ENCODE results near the gene LRRC7. TPM values are rescaled to one million over a fixed set of nuclear protein-coding genes. Genes with fewer than 3 reads are reported as not detected.

Gene LRRC7
- total and polyA plus RNA-seq, 2 donors, result 0.09 to 0.21 TPM

DNA sequence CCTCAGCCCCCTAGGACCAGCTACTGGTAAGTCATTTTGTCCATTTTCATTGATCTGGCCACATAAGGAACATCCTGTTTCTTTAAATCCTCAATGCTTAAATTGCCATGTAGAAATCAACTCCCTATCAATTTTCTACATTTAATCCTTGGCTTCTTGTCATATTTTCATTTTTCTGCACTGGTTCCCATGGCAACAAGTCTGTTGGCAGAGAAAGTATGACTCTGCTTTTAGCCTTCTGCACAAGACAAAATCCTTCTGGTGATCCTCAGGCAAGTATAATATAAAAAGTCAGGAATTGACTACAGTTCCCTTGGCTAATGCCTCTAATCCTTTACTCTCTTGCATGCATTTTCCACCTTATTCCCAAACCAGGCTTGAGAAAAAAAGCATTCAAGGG lies 572.6 kb downstream of the LRRC7 start:
- DNase-seq (ENCODE audit: low read depth in 6 of 9, low spot score in 9 of 9), result no peak
- Histone ChIP-seq H3K4me1 (ENCODE audit: control insufficient read depth in 2 of 2, insufficient read depth in 2 of 2, low read length in 2 of 2) (no peaks in the 10 kb centered on the region), H3K9me3 (ENCODE audit: control insufficient read depth in 2 of 2, insufficient read depth in 1 of 2, low read length in 1 of 2) (no peaks in the 10 kb centered on the region), H3K36me3 (ENCODE audit: control insufficient read depth in 2 of 2, insufficient read depth in 2 of 2, low read length in 1 of 2) (no peaks in the 10 kb centered on the region), H3K27ac (ENCODE audit: low read depth in 1 of 2, low read length in 1 of 2) (no peak overlapping the region), H3K4me3 (ENCODE audit: low read length in 2 of 2) (no peak overlapping the region), H3K27me3 (ENCODE audit: control insufficient read depth in 2 of 2, insufficient read depth in 1 of 2, low read length in 1 of 2) (no peaks in the 10 kb centered on the region)

DNA sequence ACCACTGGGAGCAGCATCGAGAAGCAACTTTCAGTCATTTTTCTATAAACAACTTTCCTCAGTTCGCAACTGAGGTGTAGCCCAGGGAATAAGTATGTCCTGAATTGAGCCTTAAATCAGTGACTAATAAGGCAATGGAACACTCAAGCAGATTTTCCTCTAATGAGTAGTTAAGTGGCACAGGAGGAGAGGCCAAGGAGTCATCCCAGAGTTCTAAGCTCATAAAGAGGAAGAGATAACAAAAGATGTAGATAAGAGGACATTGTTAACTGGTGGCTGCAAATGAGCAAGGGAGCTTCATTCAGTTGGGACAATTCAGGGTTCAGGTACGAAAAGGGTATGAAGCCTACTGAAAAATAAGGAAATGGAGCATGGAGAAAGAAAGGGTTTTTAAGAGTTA lies 573.2 kb downstream of the LRRC7 start:
- Histone ChIP-seq H3K9me3 (ENCODE audit: control insufficient read depth in 2 of 2, insufficient read depth in 1 of 2, low read length in 1 of 2) (no peaks in the 10 kb centered on the region), H3K27ac (ENCODE audit: low read depth in 1 of 2, low read length in 1 of 2) (no peak overlapping the region), H3K4me1 (ENCODE audit: control insufficient read depth in 2 of 2, insufficient read depth in 2 of 2, low read length in 2 of 2) (no peaks in the 10 kb centered on the region), H3K36me3 (ENCODE audit: control insufficient read depth in 2 of 2, insufficient read depth in 2 of 2, low read length in 1 of 2) (no peaks in the 10 kb centered on the region), H3K27me3 (ENCODE audit: control insufficient read depth in 2 of 2, insufficient read depth in 1 of 2, low read length in 1 of 2) (no peaks in the 10 kb centered on the region), H3K4me3 (ENCODE audit: low read length in 2 of 2) (no peak overlapping the region)
- WGBS, result 94% methylated on average over 3 of the region's 3 CpGs
- DNase-seq (ENCODE audit: low read depth in 6 of 9, low spot score in 9 of 9), result no peak

DNA sequence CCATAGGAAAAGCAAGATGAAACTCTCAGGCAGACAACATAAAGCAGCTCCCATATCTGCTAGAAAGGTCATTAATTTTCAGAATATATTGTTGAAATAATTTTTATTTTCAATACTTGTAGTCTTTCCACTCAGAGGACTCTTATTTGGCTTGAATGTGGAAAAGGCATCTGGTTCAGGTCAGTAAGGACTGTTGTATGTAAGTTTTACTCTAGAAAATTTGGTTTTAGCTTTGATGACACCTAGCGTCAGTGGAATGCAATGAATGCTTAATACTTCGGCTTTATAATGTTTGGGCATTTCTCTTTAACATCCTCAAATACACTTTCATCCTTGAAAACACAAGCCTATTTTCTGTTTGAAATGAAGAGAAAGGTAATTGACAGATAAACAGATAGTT lies 574.4 kb downstream of the LRRC7 start:
- DNase-seq (ENCODE audit: low read depth in 6 of 9, low spot score in 9 of 9), result no peak
- H3K4me1 ChIP-seq (ENCODE audit: control insufficient read depth in 2 of 2, insufficient read depth in 2 of 2, low read length in 2 of 2), result no peaks in the 10 kb centered on the region
- no peaks in the 10 kb centered on the region for H3K9me3 ChIP-seq (ENCODE audit: control insufficient read depth in 2 of 2, insufficient read depth in 1 of 2, low read length in 1 of 2)
- H3K27me3 ChIP-seq (ENCODE audit: control insufficient read depth in 2 of 2, insufficient read depth in 1 of 2, low read length in 1 of 2), result no peaks in the 10 kb centered on the region
- WGBS, result 94% methylated on average over 2 of the region's 2 CpGs
- H3K4me3 ChIP-seq (ENCODE audit: low read length in 2 of 2), result no peak overlapping the region
- no peak overlapping the region for H3K27ac ChIP-seq (ENCODE audit: low read depth in 1 of 2, low read length in 1 of 2)
- peaks cover 0 to 2% of the 10 kb centered on the region in 2 donors for H3K36me3 ChIP-seq (ENCODE audit: control insufficient read depth in 2 of 2, insufficient read depth in 2 of 2, low read length in 1 of 2)

DNA sequence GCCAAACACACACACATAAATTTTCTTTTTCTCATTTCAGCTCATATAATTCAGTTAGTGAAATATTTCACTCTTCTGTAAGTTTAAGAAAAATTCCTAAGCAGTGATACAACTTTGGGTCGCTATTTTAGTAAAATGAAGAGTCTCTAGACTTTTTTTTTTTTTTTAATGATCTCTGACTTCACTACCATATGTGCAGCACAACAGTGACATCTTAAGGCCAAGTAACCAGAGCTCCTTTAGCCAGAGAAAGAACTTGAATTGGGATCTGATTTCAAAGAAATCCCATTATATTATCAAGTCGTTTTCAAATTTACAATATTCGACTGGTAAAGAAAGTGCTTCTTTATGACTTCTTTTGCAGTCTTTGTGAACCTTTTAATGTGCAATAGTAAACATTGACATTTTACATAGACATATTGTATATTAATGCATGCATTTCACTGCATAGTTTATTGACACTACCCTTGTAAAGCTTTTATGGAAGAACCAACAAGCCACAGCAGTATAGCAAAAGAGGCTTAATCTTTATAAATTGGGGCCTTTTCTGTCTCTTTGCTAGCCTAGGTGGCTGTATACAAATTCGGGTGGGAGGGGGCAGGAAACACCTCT lies 575.4 kb downstream of the LRRC7 start:
- Histone ChIP-seq H3K4me1 (ENCODE audit: control insufficient read depth in 2 of 2, insufficient read depth in 2 of 2, low read length in 2 of 2) (no peaks in the 10 kb centered on the region), H3K9me3 (ENCODE audit: control insufficient read depth in 2 of 2, insufficient read depth in 1 of 2, low read length in 1 of 2) (no peaks in the 10 kb centered on the region), H3K36me3 (ENCODE audit: control insufficient read depth in 2 of 2, insufficient read depth in 2 of 2, low read length in 1 of 2) (peaks cover 0 to 10% of the 10 kb centered on the region in 2 donors), H3K4me3 (ENCODE audit: low read length in 2 of 2) (no peak overlapping the region), H3K27ac (ENCODE audit: low read depth in 1 of 2, low read length in 1 of 2) (no peak overlapping the region), H3K27me3 (ENCODE audit: control insufficient read depth in 2 of 2, insufficient read depth in 1 of 2, low read length in 1 of 2) (no peaks in the 10 kb centered on the region)
- 92% methylated on average over 4 of the region's 4 CpGs for WGBS
- no peak for DNase-seq (ENCODE audit: low read depth in 6 of 9, low spot score in 9 of 9)

DNA sequence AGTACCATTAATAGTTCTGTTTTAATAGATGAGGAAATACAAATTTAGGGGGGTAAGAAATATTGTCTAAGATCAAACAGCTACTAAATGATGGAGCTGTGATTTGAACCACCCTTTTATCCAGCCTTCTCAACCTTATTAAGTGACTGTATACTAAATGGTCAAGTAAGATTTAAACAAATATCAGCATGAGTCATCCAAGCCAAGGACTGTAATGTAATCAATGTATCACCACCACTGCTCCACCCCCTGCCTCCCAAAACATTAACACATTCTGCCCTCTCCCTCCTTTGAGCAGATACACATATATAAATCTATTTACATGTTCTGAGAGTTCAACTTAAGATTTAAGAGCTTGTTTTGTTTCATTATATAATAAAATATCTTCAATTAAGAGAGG lies 578.8 kb downstream of the LRRC7 start:
- H3K9me3 ChIP-seq (ENCODE audit: control insufficient read depth in 2 of 2, insufficient read depth in 1 of 2, low read length in 1 of 2), result no peaks in the 10 kb centered on the region
- no peak for DNase-seq (ENCODE audit: low read depth in 6 of 9, low spot score in 9 of 9)

DNA sequence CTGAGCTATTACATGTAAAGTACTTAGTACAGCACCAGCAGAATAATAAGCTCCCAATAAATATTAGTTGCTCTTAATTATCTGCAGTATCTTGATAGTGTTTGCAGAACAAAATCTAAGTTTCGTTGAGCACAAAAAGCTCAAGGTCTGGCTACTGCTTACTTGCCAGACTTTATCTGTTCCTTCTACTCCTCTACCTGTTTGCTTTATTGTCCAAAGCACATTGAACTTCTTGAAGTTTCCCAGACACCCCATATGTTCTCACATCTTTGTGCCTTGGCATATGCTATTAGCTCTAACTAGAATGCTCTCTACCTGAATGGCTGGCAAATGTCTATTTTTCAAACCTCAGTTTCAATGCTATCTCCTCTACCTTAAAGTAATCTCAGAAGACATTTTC lies 582.7 kb downstream of the LRRC7 start:
- H3K4me1 ChIP-seq (ENCODE audit: control insufficient read depth in 2 of 2, insufficient read depth in 2 of 2, low read length in 2 of 2), result no peaks in the 10 kb centered on the region
- no peak overlapping the region for H3K4me3 ChIP-seq (ENCODE audit: low read length in 2 of 2)
- WGBS, result 100% methylated on average over 1 of the region's 1 CpG
- no peaks in the 10 kb centered on the region for H3K27me3 ChIP-seq (ENCODE audit: control insufficient read depth in 2 of 2, insufficient read depth in 1 of 2, low read length in 1 of 2)
- no peaks in the 10 kb centered on the region for H3K9me3 ChIP-seq (ENCODE audit: control insufficient read depth in 2 of 2, insufficient read depth in 1 of 2, low read length in 1 of 2)
- DNase-seq (ENCODE audit: low read depth in 6 of 9, low spot score in 9 of 9), result no peak
- no peak overlapping the region for H3K27ac ChIP-seq (ENCODE audit: low read depth in 1 of 2, low read length in 1 of 2)
- peaks cover 0 to 20% of the 10 kb centered on the region in 2 donors for H3K36me3 ChIP-seq (ENCODE audit: control insufficient read depth in 2 of 2, insufficient read depth in 2 of 2, low read length in 1 of 2)

More for the DNA sequence above, 578.8 kb downstream of the LRRC7 start:
- H3K4me3 ChIP-seq (ENCODE audit: low read length in 2 of 2), result no peak overlapping the region
- no peak overlapping the region for H3K27ac ChIP-seq (ENCODE audit: low read depth in 1 of 2, low read length in 1 of 2)
- H3K36me3 ChIP-seq (ENCODE audit: control insufficient read depth in 2 of 2, insufficient read depth in 2 of 2, low read length in 1 of 2), result peaks cover 0 to 20% of the 10 kb centered on the region in 2 donors
- H3K4me1 ChIP-seq (ENCODE audit: control insufficient read depth in 2 of 2, insufficient read depth in 2 of 2, low read length in 2 of 2), result no peaks in the 10 kb centered on the region
- H3K27me3 ChIP-seq (ENCODE audit: control insufficient read depth in 2 of 2, insufficient read depth in 1 of 2, low read length in 1 of 2), result no peaks in the 10 kb centered on the region

DNA sequence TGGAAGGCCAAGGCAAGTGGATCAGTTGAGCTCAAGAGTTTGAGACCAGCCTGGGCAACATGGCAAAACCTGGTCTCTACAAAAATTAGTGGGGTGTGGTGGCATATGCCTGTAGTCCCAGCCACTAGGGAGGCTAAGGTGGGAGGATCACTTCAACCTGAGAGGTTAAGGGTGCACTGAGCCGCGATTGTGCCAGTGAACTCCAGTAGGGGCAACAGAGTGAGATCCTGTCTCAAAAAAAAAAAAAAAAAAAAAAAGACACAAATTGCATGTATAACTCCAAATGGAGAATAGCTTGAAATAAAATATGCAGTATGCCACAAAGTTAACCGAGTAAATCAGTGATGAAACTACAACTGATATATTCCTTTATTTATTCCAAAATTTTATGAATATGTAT lies 586.0 kb downstream of the LRRC7 start:
- Histone ChIP-seq H3K36me3 (ENCODE audit: control insufficient read depth in 2 of 2, insufficient read depth in 2 of 2, low read length in 1 of 2) (peaks cover 0 to 9% of the 10 kb centered on the region in 2 donors), H3K4me1 (ENCODE audit: control insufficient read depth in 2 of 2, insufficient read depth in 2 of 2, low read length in 2 of 2) (no peaks in the 10 kb centered on the region), H3K27me3 (ENCODE audit: control insufficient read depth in 2 of 2, insufficient read depth in 1 of 2, low read length in 1 of 2) (no peaks in the 10 kb centered on the region), H3K4me3 (ENCODE audit: low read length in 2 of 2) (no peak overlapping the region), H3K9me3 (ENCODE audit: control insufficient read depth in 2 of 2, insufficient read depth in 1 of 2, low read length in 1 of 2) (no peaks in the 10 kb centered on the region), H3K27ac (ENCODE audit: low read depth in 1 of 2, low read length in 1 of 2) (no peak overlapping the region)
- DNase-seq (ENCODE audit: low read depth in 6 of 9, low spot score in 9 of 9), result no peak
- WGBS, result 99% methylated on average over 3 of the region's 3 CpGs

DNA sequence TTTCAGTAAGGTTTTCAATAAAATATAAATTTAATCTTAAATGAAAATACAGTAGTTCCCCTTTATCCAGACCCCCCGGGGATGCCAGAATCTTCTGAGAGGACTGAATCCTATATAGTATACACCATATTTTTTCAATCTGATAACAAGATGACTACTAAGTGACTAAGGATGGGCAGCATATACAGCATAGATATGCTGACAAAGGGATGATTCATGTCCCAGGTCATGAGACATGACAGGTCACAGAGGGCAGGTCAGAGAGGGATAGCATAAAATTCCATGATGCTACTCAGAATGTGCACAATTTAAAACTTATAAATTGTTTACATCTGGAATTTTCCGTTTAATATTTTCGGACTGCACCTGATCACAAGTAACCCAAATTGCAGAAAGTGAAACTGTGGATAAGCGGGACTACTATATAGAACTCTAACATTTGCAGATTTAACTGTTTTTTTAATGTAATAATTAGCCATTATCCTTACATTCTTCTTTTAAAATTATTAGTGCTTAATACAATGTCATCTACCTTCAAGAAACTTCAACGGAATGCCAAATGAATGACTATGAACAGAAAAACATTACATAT lies 588.9 kb downstream of the LRRC7 start:
- Histone ChIP-seq H3K9me3 (ENCODE audit: control insufficient read depth in 2 of 2, insufficient read depth in 1 of 2, low read length in 1 of 2) (no peaks in the 10 kb centered on the region), H3K27ac (ENCODE audit: low read depth in 1 of 2, low read length in 1 of 2) (no peak overlapping the region), H3K27me3 (ENCODE audit: control insufficient read depth in 2 of 2, insufficient read depth in 1 of 2, low read length in 1 of 2) (no peaks in the 10 kb centered on the region), H3K4me1 (ENCODE audit: control insufficient read depth in 2 of 2, insufficient read depth in 2 of 2, low read length in 2 of 2) (no peaks in the 10 kb centered on the region), H3K36me3 (ENCODE audit: control insufficient read depth in 2 of 2, insufficient read depth in 2 of 2, low read length in 1 of 2) (no peaks in the 10 kb centered on the region), H3K4me3 (ENCODE audit: low read length in 2 of 2) (no peak overlapping the region)
- 98% methylated on average over 5 of the region's 5 CpGs for WGBS
- no peak for DNase-seq (ENCODE audit: low read depth in 6 of 9, low spot score in 9 of 9)

DNA sequence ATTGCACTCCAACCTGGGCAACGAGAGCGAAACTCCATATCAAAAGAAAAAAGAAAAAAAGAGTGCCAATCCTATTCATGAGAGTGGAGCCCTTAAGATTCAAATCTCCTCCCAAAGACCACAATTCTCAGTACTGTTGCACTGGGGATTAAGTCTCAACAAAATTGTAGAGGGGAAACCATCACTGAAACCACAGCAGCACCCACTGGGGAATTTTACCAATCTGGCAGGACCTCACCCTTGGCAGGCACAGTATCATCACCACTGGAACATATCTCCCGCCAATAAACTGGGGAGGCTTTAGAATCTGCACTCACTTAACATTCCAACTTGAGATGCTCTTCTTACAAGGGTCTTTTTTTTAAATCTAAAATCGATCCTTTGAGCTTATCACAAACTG lies 596.6 kb downstream of the LRRC7 start:
- no peaks in the 10 kb centered on the region for H3K4me1 ChIP-seq (ENCODE audit: control insufficient read depth in 2 of 2, insufficient read depth in 2 of 2, low read length in 2 of 2)
- over 99% methylated on average over 4 of the region's 4 CpGs for WGBS
- no peak for DNase-seq (ENCODE audit: low read depth in 6 of 9, low spot score in 9 of 9)

More for the DNA sequence above, 596.6 kb downstream of the LRRC7 start:
- H3K4me3 ChIP-seq (ENCODE audit: low read length in 2 of 2), result no peak overlapping the region
- H3K27ac ChIP-seq (ENCODE audit: low read depth in 1 of 2, low read length in 1 of 2), result no peak overlapping the region
- no peaks in the 10 kb centered on the region for H3K27me3 ChIP-seq (ENCODE audit: control insufficient read depth in 2 of 2, insufficient read depth in 1 of 2, low read length in 1 of 2)
- H3K9me3 ChIP-seq (ENCODE audit: control insufficient read depth in 2 of 2, insufficient read depth in 1 of 2, low read length in 1 of 2), result no peaks in the 10 kb centered on the region
- no peaks in the 10 kb centered on the region for H3K36me3 ChIP-seq (ENCODE audit: control insufficient read depth in 2 of 2, insufficient read depth in 2 of 2, low read length in 1 of 2)

Data from thymus (tissue), 11 donors.